Measurements from ENCODE around the gene IL24. TPM values are rescaled to one million over a fixed set of nuclear protein-coding genes. Genes with fewer than 3 reads are reported as not detected.

The IL24 gene
- polyA plus RNA-seq, 2 of the 4 experiments (the other 2 are of a cell fraction) = 0.04 TPM; not detected in 1

DNA sequence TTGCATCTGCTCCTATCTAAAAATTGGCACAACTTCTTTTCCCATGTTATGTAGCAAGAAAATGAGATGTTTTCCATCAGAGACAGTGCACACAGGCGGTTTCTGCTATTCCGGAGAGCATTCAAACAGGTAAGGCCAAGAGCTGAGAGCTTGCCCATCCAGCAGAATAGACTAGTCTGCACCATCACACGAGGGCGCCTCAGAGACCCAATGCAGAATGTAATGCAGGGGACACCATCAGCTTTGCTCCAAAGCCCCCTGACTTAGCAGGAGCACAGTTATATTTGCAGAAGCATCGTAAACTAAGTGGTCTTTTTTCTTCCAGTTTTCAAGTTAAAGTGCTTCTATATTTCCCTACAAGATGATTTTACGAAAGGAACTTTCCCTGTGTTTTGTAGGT, 4.7 kb downstream of the IL24 start:
- ChIA-PET CTCF (interaction anchor here (0.6 to 1.7 kb wide), 3 partner anchors 10 to 176 kb away, joined by 3 to 4 read pairs (median 4); no protein-coding TSS in a partner anchor), POLR2A (no interaction called here)
- Histone ChIP-seq H3K4me1 (peaks cover 38% of the 10 kb centered on the region), H3K9me3 (no peaks in the 10 kb centered on the region), H3K27ac (no peak overlapping the region), H3K4me2 (no peak overlapping the region), H3K4me3 (no peak overlapping the region)
- 76% methylated on average over 6 of the region's 6 CpGs for WGBS (ENCODE audit: missing lambda C conversion rate)
- DNase-seq (ENCODE audit: low read depth in 1 of 2, low spot score in 1 of 2) (no peak), FAIRE-seq (no peak), ATAC-seq (no peak)
- TF ChIP-seq, protein P1, sequence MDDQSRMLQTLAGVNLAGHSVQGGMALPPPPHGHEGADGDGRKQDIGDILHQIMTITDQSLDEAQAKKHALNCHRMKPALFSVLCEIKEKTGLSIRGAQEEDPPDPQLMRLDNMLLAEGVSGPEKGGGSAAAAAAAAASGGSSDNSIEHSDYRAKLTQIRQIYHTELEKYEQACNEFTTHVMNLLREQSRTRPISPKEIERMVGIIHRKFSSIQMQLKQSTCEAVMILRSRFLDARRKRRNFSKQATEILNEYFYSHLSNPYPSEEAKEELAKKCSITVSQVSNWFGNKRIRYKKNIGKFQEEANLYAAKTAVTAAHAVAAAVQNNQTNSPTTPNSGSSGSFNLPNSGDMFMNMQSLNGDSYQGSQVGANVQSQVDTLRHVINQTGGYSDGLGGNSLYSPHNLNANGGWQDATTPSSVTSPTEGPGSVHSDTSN (IDR thresholded peaks at IDR 0.05) = no peak
- TF ChIP-seq ZC3H11A (IDR thresholded peaks at IDR 0.05) (no peak), ESRRA (IDR thresholded peaks at IDR 0.05; ENCODE audit: borderline replicate concordance, low read length) (no peak), CHD2 (IDR thresholded peaks at IDR 0.05; ENCODE audit: low read length, partially characterized antibody) (no peak), HDAC2 (IDR thresholded peaks at IDR 0.05) (no peak), HOXA7 (CRISPR knock-in tag; IDR thresholded peaks at IDR 0.05) (no peak), MAZ (IDR thresholded peaks at IDR 0.05; ENCODE audit: borderline replicate concordance, low read depth, low read length) (no peak)

DNA sequence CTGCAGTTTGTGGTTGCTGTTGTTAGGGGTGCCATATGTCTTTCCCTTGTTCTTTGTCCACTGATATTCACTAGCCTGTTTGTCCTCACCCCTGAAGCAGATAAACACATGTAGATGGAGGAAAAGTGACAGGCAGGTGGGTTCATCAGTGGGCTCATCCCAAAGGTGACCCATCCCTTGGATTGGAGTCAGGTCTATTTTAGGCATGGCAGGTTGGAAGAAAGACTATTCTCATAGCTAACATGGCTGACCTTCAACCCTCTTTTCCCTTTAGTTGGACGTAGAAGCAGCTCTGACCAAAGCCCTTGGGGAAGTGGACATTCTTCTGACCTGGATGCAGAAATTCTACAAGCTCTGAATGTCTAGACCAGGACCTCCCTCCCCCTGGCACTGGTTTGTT, 5.5 kb downstream of the IL24 start:
- CTCF ChIA-PET = interaction anchor here (1.7 kb wide), 1 partner anchor 9 kb away, joined by 4 read pairs; no protein-coding TSS in a partner anchor

DNA sequence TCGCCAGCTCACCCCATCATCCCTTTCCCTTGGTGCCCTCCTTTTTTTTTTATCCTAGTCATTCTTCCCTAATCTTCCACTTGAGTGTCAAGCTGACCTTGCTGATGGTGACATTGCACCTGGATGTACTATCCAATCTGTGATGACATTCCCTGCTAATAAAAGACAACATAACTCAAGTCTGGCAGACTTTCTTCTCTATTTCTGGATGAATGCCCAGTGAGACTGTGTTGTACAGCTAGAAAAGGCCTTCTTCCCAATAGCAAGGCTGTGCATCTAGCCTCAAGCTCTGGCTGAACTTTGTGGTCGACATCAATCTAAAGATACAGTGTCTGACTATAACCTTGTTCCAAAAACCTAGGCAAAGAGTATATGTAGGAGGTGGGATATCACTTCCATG, 6.4 kb downstream of the IL24 start:
- Histone ChIP-seq H3K4me1 (peaks cover 24% of the 10 kb centered on the region), H3K27ac (no peak overlapping the region), H3K4me2 (no peak overlapping the region), H3K4me3 (no peak overlapping the region), H3K9me3 (no peaks in the 10 kb centered on the region)
- DNase-seq (ENCODE audit: low read depth in 1 of 2, low spot score in 1 of 2) (no peak), FAIRE-seq (no peak), ATAC-seq (no peak)
- TF ChIP-seq CEBPB (IDR thresholded peaks at IDR 0.05) (no peak), ZC3H11A (IDR thresholded peaks at IDR 0.05) (no peak)
- ChIA-PET CTCF (interaction anchor here (0.6 to 1.7 kb wide), 2 partner anchors 8 to 75 kb away, joined by 3 to 4 read pairs; no protein-coding TSS in a partner anchor), POLR2A (no interaction called here)
- WGBS (ENCODE audit: missing lambda C conversion rate) = 57% methylated on average over 2 of the region's 2 CpGs

More for the DNA sequence above, 5.5 kb downstream of the IL24 start:
- Histone ChIP-seq H3K9me3 (no peaks in the 10 kb centered on the region), H3K4me2 (no peak overlapping the region), H3K27ac (no peak overlapping the region), H3K4me1 (peaks cover 33% of the 10 kb centered on the region), H3K4me3 (no peak overlapping the region)
- ATAC-seq (no peak), DNase-seq (ENCODE audit: low read depth in 1 of 2, low spot score in 1 of 2) (no peak), FAIRE-seq (no peak)
- 83% methylated on average over 1 of the region's 1 CpG for WGBS (ENCODE audit: missing lambda C conversion rate)
- TF ChIP-seq CEBPB (IDR thresholded peaks at IDR 0.05) = no peak
- TF ChIP-seq RARB (CRISPR knock-in tag; IDR thresholded peaks at IDR 0.05) = no peak
- TF ChIP-seq ZC3H11A (IDR thresholded peaks at IDR 0.05) = no peak
- no peak for TF ChIP-seq TP53 (CRISPR knock-in tag; IDR thresholded peaks at IDR 0.05)
- no peak for TF ChIP-seq ZFP36 (IDR thresholded peaks at IDR 0.05; ENCODE audit: borderline replicate concordance, partially characterized antibody)
- TF ChIP-seq MYC (IDR thresholded peaks at IDR 0.05; ENCODE audit: borderline replicate concordance, low read length) = no peak
- no peak for TF ChIP-seq RFX5 (IDR thresholded peaks at IDR 0.05)
- no peak for TF ChIP-seq HOXA7 (CRISPR knock-in tag; IDR thresholded peaks at IDR 0.05)
- no peak for TF ChIP-seq MAZ (IDR thresholded peaks at IDR 0.05; ENCODE audit: borderline replicate concordance, low read depth, low read length)
- no peak for TF ChIP-seq ESRRA (IDR thresholded peaks at IDR 0.05; ENCODE audit: borderline replicate concordance, low read length)
- TF ChIP-seq GATA3 (IDR thresholded peaks at IDR 0.05; ENCODE audit: borderline replicate concordance) = no peak
- TF ChIP-seq, protein P2, sequence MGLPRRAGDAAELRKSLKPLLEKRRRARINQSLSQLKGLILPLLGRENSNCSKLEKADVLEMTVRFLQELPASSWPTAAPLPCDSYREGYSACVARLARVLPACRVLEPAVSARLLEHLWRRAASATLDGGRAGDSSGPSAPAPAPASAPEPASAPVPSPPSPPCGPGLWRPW (IDR thresholded peaks at IDR 0.05) = no peak
- no peak for TF ChIP-seq CHD2 (IDR thresholded peaks at IDR 0.05; ENCODE audit: low read length, partially characterized antibody)
- no peak for TF ChIP-seq CHD4 (IDR thresholded peaks at IDR 0.05; ENCODE audit: borderline replicate concordance)
- no peak for TF ChIP-seq EHF (CRISPR knock-in tag; IDR thresholded peaks at IDR 0.05)
- no peak for TF ChIP-seq FOSL2 (IDR thresholded peaks at IDR 0.05)
- no peak for TF ChIP-seq FOSL2 (CRISPR knock-in tag; IDR thresholded peaks at IDR 0.05)
- TF ChIP-seq RCOR1 (IDR thresholded peaks at IDR 0.05; ENCODE audit: low read depth, low read length) = no peak
- no peak for TF ChIP-seq RNF2 (IDR thresholded peaks at IDR 0.05; ENCODE audit: borderline replicate concordance, low read depth)
- TF ChIP-seq SMC3 (IDR thresholded peaks at IDR 0.05) = no peak
- TF ChIP-seq EHMT2 (IDR thresholded peaks at IDR 0.05; ENCODE audit: low read depth) = no peak
- POLR2A ChIA-PET = no interaction called here
